ENCODE results near the gene BRMS1. TPM values are rescaled to one million over a fixed set of nuclear protein-coding genes. Genes with fewer than 3 reads are reported as not detected.

BRMS1 gene
- total and polyA plus RNA-seq, 2 experiments from 2014 or later: 59.1 to 61.7 TPM

- Histone ChIP-seq H4K20me1 (replicated peaks; ENCODE audit: insufficient read depth) (peaks cover 8% of the 10 kb centered on the region), H3F3A (replicated peaks; ENCODE audit: low read depth) (peaks cover 41% of the 10 kb centered on the region; the same call in 1 of the 2 replicates), H3K79me2 (replicated peaks; ENCODE audit: insufficient read depth) (no peaks in the 10 kb centered on the region), H3K27me3 (ENCODE audit: insufficient read depth) (no peaks in the 10 kb centered on the region), H2AFZ (no peak overlapping the region), H3K9me2 (ENCODE audit: insufficient read depth) (no peaks in the 10 kb centered on the region), H3K4me3 (no peak overlapping the region), H3K36me3 (ENCODE audit: insufficient read depth) (peaks cover 8% of the 10 kb centered on the region; the same call in 1 of the 2 replicates), H3K4me2 (no peak overlapping the region), H3K27ac (ENCODE audit: low read depth) (peak overlapping the region; percentile 74), H3K4me1 (ENCODE audit: insufficient read depth) (peaks cover 6% of the 10 kb centered on the region; the same call in 1 of the 2 replicates)
- Mint-ChIP-seq H3K27ac (no peak overlapping the region), H3K27me3 (ENCODE audit: insufficient read depth, low read depth, poor library complexity) (peaks cover 27% of the 10 kb centered on the region), H3K4me1 (peaks cover 7% of the 10 kb centered on the region), H3K36me3 (ENCODE audit: low read depth) (peaks cover 50% of the 10 kb centered on the region), H3K9me3 (no peaks in the 10 kb centered on the region; the same call in 2 of the 3 replicates), H3K4me3 (no peak overlapping the region)
- ATAC-seq (no peak), DNase-seq (ENCODE audit: low spot score) (no peak)
- TF ChIP-seq EZH2phosphoT487 (IDR thresholded peaks at IDR 0.05; ENCODE audit: unreplicated experiment) (no peak), STAT1 (IDR thresholded peaks at IDR 0.05; ENCODE audit: unreplicated experiment) (no peak), POLR2AphosphoS5 (IDR thresholded peaks at IDR 0.05; ENCODE audit: low read depth) (peak; percentile 57; the same call in 1 of the 2 replicates)
These were observed 16.6 kb upstream of the BRMS1 start for GRCh38 chr11:66361502-66361941.

GRCh38 chr11:66360406-66361073 lies 15.6 kb upstream of the BRMS1 start:
- Histone ChIP-seq H3K79me2 (replicated peaks; ENCODE audit: insufficient read depth) (no peaks in the 10 kb centered on the region), H3K4me2 (no peak overlapping the region), H3K27ac (ENCODE audit: low read depth) (peak overlapping the region; percentile 74), H3K9me2 (ENCODE audit: insufficient read depth) (no peaks in the 10 kb centered on the region), H3K4me1 (ENCODE audit: insufficient read depth) (peaks cover 6% of the 10 kb centered on the region; the same call in 1 of the 2 replicates), H4K20me1 (replicated peaks; ENCODE audit: insufficient read depth) (peaks cover 8% of the 10 kb centered on the region), H3K4me3 (no peak overlapping the region), H3F3A (replicated peaks; ENCODE audit: low read depth) (peaks cover 38% of the 10 kb centered on the region; the same call in 1 of the 2 replicates), H3K27me3 (ENCODE audit: insufficient read depth) (no peaks in the 10 kb centered on the region), H2AFZ (no peak overlapping the region), H3K36me3 (ENCODE audit: insufficient read depth) (peaks cover 8% of the 10 kb centered on the region; the same call in 1 of the 2 replicates)
- H3K36me3 Mint-ChIP-seq (ENCODE audit: low read depth): peaks cover 42% of the 10 kb centered on the region
- H3K27me3 Mint-ChIP-seq (ENCODE audit: insufficient read depth, low read depth, poor library complexity): peaks cover 27% of the 10 kb centered on the region
- H3K9me3 Mint-ChIP-seq: no peaks in the 10 kb centered on the region; the same call in 2 of the 3 replicates
- no peak overlapping the region; the same call in 1 of the 2 replicates for H3K27ac Mint-ChIP-seq
- ATAC-seq (no peak), DNase-seq (ENCODE audit: low spot score) (no peak)
- H3K4me3 Mint-ChIP-seq: no peak overlapping the region
- H3K4me1 Mint-ChIP-seq: peaks cover 7% of the 10 kb centered on the region
- no peak for TF ChIP-seq CREB1 (CRISPR knock-in tag; IDR thresholded peaks at IDR 0.05; ENCODE audit: low read depth)
- TF ChIP-seq ZNF331 (CRISPR knock-in tag; IDR thresholded peaks at IDR 0.05; ENCODE audit: low read depth): no peak
- TF ChIP-seq POLR2AphosphoS5 (IDR thresholded peaks at IDR 0.05; ENCODE audit: low read depth): no peak
- TF ChIP-seq ZNF462 (CRISPR knock-in tag; IDR thresholded peaks at IDR 0.05): no peak
- no peak for TF ChIP-seq EZH2phosphoT487 (IDR thresholded peaks at IDR 0.05; ENCODE audit: unreplicated experiment)
- TF ChIP-seq STAT1 (IDR thresholded peaks at IDR 0.05; ENCODE audit: unreplicated experiment): no peak
- no peak for TF ChIP-seq CTCF (conservative IDR thresholded peaks at IDR 0.05; ENCODE audit: low read depth in 2 of 2)
- TF ChIP-seq ETS1 (IDR thresholded peaks at IDR 0.05): no peak
- TF ChIP-seq NANOG (IDR thresholded peaks at IDR 0.05; ENCODE audit: borderline replicate concordance): no peak
- TF ChIP-seq ZNF114 (CRISPR knock-in tag; IDR thresholded peaks at IDR 0.05): no peak

All from GM23338 (cell line).